Vagina (tissue), 2 donors: ENCODE measurements around the gene HMCN1.

Source experiments
- CTCF ChIP-seq, 3 experiments: fragments of 450-650 bp in 2 of 3; fragments of 200-600 bp in 1 of 3; sonication (generic) in 1 of 3; IDR thresholded peaks; one replicate each; pipeline ENCODE4 v1.5.1; 2017 to 2019; ENCODE audit warnings: antibody characterized with exemption in 3 of 3, mild to moderate bottlenecking in 2 of 3, moderate library complexity in 2 of 3
- POLR2AphosphoS5 ChIP-seq, 2 donors: sonication (generic); formaldehyde crosslinking; IDR thresholded peaks; one replicate each; pipeline ENCODE4 v1.9.0; 2017; ENCODE audit warnings: antibody characterized with exemption in 2 of 2, mild to moderate bottlenecking in 2 of 2, low read depth in 1 of 2; ENCODE audit not compliant: insufficient read depth in 1 of 2

GRCh38 chr1:185776522-185776921 lies 42.3 kb downstream of the HMCN1 start:
- no peak for TF ChIP-seq CTCF (IDR thresholded peaks at IDR 0.05)
- TF ChIP-seq POLR2AphosphoS5 (IDR thresholded peaks at IDR 0.05; ENCODE audit: insufficient read depth in 1 of 2, low read depth in 1 of 2): no peak
